ENCODE measurements around the gene ZFAND2A. TPM values are rescaled to one million over a fixed set of nuclear protein-coding genes. Genes with fewer than 3 reads are reported as not detected.
A peak's percentile ranks its signal among the peaks of the same experiment; 100 is the strongest.
"Not testable (repeated sequence)": the region's sequence is repeated elsewhere in the genome, so short reads cannot be mapped to it uniquely, and the experiment has no call there.

ZFAND2A gene
- total RNA-seq, 6 donors from 2014 or later: 12.5 to 45.1 (median 21.6) TPM

DNA sequence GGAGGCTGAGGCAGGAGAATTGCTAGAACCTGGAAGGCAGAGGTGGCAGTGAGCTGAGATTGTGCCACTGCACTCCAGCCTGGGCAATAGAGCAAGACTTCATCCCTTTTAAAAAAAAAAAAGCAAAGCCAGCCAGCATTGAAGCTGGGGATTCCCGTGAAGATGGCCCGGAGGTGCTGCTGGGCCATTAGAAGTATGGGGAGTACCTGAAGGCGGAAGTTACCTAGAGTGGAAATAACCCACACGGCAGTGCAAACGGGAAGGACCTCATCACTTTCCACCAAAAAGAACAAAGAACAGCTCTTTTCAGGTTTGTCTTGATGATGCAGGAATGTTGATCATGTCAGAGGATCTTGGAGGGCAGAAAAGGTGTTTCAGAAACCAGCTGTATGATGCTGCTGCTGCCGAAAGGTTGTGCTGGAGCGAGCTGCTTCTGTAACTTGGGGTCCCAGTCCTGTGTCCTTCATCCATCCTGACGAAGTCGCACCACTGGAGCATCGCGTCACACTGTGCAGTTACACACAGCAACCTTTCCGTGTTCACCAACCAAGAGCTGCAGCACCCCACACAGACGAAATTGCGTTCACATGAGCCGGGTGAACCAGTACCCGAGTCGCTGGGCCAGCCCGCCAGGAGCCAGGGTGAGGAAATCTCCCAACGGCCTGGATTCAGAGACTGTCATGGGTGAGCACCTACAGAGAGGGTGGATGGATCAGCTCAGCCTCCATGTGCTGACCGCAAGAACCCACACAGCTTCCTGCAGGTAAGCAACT, 8.2 kb downstream of the ZFAND2A start:
- DNase-seq: no peak
- Histone ChIP-seq H3K9me3 (no peaks in the 10 kb centered on the region), H3K4me3 (no peak overlapping the region), H3K36me3 (peaks cover 27 to 75% (median 66%) of the 10 kb centered on the region in 4 donors), H3K27me3 (no peaks in the 10 kb centered on the region), H3K27ac (no peak overlapping the region), H3K4me1 (no peaks in the 10 kb centered on the region)
- TF ChIP-seq EP300 (IDR thresholded peaks at IDR 0.05) (no peak), POLR2AphosphoS5 (IDR thresholded peaks at IDR 0.05) (no peak), POLR2A (IDR thresholded peaks at IDR 0.05) (no peak)
- TF ChIP-seq, protein P1, sequence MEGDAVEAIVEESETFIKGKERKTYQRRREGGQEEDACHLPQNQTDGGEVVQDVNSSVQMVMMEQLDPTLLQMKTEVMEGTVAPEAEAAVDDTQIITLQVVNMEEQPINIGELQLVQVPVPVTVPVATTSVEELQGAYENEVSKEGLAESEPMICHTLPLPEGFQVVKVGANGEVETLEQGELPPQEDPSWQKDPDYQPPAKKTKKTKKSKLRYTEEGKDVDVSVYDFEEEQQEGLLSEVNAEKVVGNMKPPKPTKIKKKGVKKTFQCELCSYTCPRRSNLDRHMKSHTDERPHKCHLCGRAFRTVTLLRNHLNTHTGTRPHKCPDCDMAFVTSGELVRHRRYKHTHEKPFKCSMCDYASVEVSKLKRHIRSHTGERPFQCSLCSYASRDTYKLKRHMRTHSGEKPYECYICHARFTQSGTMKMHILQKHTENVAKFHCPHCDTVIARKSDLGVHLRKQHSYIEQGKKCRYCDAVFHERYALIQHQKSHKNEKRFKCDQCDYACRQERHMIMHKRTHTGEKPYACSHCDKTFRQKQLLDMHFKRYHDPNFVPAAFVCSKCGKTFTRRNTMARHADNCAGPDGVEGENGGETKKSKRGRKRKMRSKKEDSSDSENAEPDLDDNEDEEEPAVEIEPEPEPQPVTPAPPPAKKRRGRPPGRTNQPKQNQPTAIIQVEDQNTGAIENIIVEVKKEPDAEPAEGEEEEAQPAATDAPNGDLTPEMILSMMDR (IDR thresholded peaks at IDR 0.05): no peak
- no peak for ATAC-seq (ENCODE audit: low FRiP score in 2 of 2)
- 91 to 95% methylated on average over 13 to 20 of the region's 20 CpGs for WGBS, 2 donors

DNA sequence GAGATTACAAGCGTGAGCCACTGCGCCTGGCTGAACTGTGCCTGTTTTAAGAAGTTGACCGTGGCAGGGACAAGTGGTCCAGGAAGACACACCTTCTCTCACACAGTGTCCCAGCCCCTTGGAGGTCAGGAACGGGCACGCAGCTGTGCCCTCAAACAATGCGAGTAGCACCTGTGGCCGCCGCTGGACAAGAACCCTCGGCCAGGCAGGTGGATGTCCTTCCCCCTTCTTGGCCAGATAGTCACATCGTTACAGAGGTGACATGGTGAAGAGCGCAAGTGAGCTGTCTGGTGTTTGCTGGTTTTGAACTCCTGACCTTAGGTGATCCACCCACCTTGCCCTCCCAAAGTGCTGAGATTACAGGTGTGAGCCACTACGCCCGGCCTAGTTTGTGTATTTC, 8.8 kb downstream of the ZFAND2A start:
- no peak for ATAC-seq (ENCODE audit: low FRiP score in 2 of 2)
- 93 to 95% methylated on average over 13 of the region's 13 CpGs for WGBS, 2 donors
- H3K4me1 ChIP-seq: no peaks in the 10 kb centered on the region
- peaks cover 27 to 70% (median 62%) of the 10 kb centered on the region in 4 donors for H3K36me3 ChIP-seq
- TF ChIP-seq, protein P1 (IDR thresholded peaks at IDR 0.05): no peak
- TF ChIP-seq EP300 (IDR thresholded peaks at IDR 0.05): no peak
- DNase-seq: no peak
- no peak overlapping the region for H3K27ac ChIP-seq
- no peaks in the 10 kb centered on the region for H3K9me3 ChIP-seq
- no peaks in the 10 kb centered on the region for H3K27me3 ChIP-seq
- no peak overlapping the region for H3K4me3 ChIP-seq

DNA sequence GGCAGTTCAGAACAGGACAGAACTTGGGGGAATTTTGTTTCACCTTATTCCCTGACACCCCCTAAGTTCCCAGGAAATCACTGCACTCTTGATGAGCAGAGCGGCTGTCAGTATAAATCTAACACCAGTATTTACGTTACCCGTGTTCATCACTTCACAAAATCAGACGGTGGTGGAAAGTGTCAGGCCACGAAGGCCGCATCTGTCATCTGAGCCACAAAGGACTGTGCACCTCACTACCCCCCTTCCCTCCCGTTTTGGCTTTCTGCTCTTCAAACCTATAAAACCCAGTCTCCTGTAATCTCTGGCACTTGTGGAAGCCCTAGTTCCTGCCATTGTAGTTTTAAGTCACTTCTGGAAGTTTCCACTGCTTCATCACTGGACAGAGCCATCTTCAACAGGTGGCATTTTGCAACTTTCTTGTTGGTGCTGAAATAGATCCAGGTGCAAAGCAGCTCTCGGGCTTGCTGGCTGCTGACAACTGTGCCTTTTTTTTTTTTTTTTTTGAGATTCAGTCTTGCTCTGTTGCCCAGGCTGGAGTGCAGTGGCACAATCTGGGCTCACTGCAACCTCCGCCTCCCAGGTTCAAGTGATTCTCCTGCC, 9.5 kb downstream of the ZFAND2A start:
- H3K4me3 ChIP-seq: no peak overlapping the region
- peaks cover 27 to 66% (median 58%) of the 10 kb centered on the region in 4 donors for H3K36me3 ChIP-seq
- ATAC-seq (ENCODE audit: low FRiP score in 2 of 2) (no peak), DNase-seq (no peak)
- no peak overlapping the region for H3K27ac ChIP-seq
- TF ChIP-seq EP300 (IDR thresholded peaks at IDR 0.05) (no peak), POLR2AphosphoS5 (IDR thresholded peaks at IDR 0.05) (no peak), POLR2A (IDR thresholded peaks at IDR 0.05) (no peak)
- TF ChIP-seq, protein P1 (IDR thresholded peaks at IDR 0.05): no peak
- 77 to 82% methylated on average over 9 of the region's 9 CpGs for WGBS, 2 donors
- H3K27me3 ChIP-seq: no peaks in the 10 kb centered on the region
- no peaks in the 10 kb centered on the region for H3K9me3 ChIP-seq
- no peaks in the 10 kb centered on the region for H3K4me1 ChIP-seq

DNA sequence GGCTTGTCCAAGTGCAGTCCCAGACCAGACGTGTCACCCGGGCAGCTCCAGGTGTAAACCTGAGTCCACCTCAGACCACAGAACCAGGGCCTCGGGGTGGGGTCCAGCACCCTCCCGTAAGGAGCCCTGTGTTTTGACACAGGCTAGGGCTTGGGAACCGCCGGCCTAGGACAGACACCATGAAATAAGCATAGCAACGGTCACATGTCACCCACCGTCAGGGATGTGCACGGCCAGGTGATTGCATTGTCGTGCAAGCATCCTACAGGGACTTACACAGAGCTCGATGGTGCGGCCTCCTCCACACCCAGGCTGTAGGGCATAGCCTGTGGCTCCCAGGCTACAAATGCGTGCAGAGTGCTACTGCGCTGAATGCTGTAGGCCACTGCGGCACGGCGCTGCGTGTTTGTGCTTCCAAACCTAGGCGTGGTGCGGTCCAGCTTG, 10.6 kb downstream of the ZFAND2A start:
- Histone ChIP-seq H3K27ac (no peak overlapping the region), H3K9me3 (no peaks in the 10 kb centered on the region), H3K4me1 (no peaks in the 10 kb centered on the region), H3K4me3 (no peak overlapping the region), H3K27me3 (no peaks in the 10 kb centered on the region), H3K36me3 (peaks cover 18 to 55% (median 48%) of the 10 kb centered on the region in 4 donors)
- whole genome bisulfite sequencing, 2 donors: 96% methylated on average over 11 to 20 of the region's 20 CpGs
- ATAC-seq (ENCODE audit: low FRiP score in 2 of 2) (peak in 1 of 2 donors; percentile 49), DNase-seq (peak in 1 of 2 donors; percentile 55)
- no peak for TF ChIP-seq POLR2A (IDR thresholded peaks at IDR 0.05)
- no peak for TF ChIP-seq POLR2AphosphoS5 (IDR thresholded peaks at IDR 0.05)
- TF ChIP-seq, protein P1 (IDR thresholded peaks at IDR 0.05): no peak
- TF ChIP-seq EP300 (IDR thresholded peaks at IDR 0.05): no peak

DNA sequence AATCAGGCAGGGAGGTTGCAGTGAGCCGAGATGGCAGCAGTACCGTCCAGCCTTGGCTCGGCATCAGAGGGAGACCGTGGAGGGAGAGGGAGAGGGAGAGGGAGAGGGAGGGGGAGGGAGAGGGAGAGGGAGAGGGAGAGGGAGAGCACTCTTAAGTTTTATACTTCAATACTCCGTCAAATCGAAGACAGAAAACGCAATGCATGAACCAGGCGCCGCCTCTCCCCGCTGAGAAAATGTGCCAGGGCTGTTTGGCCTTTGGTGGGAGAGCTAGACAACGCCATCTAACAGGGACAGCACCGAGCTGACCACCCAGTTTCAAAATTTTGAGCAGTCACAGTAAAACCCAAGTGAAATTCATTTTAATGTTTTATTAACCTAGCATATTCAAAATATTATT, 12.1 kb downstream of the ZFAND2A start:
- not testable (repeated sequence) for H3K9me3 ChIP-seq; DNase-seq; H3K4me3 ChIP-seq; H3K27ac ChIP-seq; H3K4me1 ChIP-seq; H3K27me3 ChIP-seq; ATAC-seq (ENCODE audit: low FRiP score in 2 of 2)
- peaks cover 8 to 40% (median 33%) of the 10 kb centered on the region in 4 donors for H3K36me3 ChIP-seq
- 81 to 89% methylated on average over 8 to 12 of the region's 12 CpGs for whole genome bisulfite sequencing, 2 donors
